ENCODE results near the gene MAP3K13.

DNA sequence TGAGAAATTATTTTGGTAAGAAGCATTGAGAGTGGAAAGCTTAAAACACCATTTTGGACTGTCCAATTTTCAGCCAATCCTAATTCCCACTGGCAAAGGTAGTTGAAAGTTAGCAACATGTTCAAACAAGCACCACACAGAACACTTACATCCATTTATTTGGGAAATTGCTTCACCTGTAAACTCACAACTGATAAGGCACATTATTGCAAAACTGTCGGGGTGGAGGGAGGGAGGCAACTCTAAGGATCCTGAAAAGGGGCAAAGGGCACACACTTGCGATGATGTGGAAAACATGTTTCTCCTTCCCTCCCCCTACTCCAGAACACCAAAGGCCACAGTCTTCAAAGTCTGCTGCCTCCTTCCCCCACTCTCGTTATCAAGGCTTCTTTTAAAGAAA is 126.5 kb downstream of the MAP3K13 start:
- TF ChIP-seq, protein P1, sequence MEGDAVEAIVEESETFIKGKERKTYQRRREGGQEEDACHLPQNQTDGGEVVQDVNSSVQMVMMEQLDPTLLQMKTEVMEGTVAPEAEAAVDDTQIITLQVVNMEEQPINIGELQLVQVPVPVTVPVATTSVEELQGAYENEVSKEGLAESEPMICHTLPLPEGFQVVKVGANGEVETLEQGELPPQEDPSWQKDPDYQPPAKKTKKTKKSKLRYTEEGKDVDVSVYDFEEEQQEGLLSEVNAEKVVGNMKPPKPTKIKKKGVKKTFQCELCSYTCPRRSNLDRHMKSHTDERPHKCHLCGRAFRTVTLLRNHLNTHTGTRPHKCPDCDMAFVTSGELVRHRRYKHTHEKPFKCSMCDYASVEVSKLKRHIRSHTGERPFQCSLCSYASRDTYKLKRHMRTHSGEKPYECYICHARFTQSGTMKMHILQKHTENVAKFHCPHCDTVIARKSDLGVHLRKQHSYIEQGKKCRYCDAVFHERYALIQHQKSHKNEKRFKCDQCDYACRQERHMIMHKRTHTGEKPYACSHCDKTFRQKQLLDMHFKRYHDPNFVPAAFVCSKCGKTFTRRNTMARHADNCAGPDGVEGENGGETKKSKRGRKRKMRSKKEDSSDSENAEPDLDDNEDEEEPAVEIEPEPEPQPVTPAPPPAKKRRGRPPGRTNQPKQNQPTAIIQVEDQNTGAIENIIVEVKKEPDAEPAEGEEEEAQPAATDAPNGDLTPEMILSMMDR (IDR thresholded peaks at IDR 0.05), result no peak
- TF ChIP-seq NFYB (CRISPR knock-in tag; conservative IDR thresholded peaks at IDR 0.05; ENCODE audit: low read depth) (no peak), ZNF671 (CRISPR knock-in tag; IDR thresholded peaks at IDR 0.05) (no peak), JUN (CRISPR knock-in tag; IDR thresholded peaks at IDR 0.05) (no peak)
- TF ChIP-seq, protein P2, sequence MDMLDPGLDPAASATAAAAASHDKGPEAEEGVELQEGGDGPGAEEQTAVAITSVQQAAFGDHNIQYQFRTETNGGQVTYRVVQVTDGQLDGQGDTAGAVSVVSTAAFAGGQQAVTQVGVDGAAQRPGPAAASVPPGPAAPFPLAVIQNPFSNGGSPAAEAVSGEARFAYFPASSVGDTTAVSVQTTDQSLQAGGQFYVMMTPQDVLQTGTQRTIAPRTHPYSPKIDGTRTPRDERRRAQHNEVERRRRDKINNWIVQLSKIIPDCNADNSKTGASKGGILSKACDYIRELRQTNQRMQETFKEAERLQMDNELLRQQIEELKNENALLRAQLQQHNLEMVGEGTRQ (CRISPR knock-in tag; IDR thresholded peaks at IDR 0.05), result no peak
- TF ChIP-seq, protein P3, sequence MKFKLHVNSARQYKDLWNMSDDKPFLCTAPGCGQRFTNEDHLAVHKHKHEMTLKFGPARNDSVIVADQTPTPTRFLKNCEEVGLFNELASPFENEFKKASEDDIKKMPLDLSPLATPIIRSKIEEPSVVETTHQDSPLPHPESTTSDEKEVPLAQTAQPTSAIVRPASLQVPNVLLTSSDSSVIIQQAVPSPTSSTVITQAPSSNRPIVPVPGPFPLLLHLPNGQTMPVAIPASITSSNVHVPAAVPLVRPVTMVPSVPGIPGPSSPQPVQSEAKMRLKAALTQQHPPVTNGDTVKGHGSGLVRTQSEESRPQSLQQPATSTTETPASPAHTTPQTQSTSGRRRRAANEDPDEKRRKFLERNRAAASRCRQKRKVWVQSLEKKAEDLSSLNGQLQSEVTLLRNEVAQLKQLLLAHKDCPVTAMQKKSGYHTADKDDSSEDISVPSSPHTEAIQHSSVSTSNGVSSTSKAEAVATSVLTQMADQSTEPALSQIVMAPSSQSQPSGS (CRISPR knock-in tag; IDR thresholded peaks at IDR 0.05; ENCODE audit: borderline replicate concordance, low read depth), result no peak
- TF ChIP-seq, protein P4, sequence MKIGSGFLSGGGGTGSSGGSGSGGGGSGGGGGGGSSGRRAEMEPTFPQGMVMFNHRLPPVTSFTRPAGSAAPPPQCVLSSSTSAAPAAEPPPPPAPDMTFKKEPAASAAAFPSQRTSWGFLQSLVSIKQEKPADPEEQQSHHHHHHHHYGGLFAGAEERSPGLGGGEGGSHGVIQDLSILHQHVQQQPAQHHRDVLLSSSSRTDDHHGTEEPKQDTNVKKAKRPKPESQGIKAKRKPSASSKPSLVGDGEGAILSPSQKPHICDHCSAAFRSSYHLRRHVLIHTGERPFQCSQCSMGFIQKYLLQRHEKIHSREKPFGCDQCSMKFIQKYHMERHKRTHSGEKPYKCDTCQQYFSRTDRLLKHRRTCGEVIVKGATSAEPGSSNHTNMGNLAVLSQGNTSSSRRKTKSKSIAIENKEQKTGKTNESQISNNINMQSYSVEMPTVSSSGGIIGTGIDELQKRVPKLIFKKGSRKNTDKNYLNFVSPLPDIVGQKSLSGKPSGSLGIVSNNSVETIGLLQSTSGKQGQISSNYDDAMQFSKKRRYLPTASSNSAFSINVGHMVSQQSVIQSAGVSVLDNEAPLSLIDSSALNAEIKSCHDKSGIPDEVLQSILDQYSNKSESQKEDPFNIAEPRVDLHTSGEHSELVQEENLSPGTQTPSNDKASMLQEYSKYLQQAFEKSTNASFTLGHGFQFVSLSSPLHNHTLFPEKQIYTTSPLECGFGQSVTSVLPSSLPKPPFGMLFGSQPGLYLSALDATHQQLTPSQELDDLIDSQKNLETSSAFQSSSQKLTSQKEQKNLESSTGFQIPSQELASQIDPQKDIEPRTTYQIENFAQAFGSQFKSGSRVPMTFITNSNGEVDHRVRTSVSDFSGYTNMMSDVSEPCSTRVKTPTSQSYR (CRISPR knock-in tag; IDR thresholded peaks at IDR 0.05), result no peak
- TF ChIP-seq, protein P5, sequence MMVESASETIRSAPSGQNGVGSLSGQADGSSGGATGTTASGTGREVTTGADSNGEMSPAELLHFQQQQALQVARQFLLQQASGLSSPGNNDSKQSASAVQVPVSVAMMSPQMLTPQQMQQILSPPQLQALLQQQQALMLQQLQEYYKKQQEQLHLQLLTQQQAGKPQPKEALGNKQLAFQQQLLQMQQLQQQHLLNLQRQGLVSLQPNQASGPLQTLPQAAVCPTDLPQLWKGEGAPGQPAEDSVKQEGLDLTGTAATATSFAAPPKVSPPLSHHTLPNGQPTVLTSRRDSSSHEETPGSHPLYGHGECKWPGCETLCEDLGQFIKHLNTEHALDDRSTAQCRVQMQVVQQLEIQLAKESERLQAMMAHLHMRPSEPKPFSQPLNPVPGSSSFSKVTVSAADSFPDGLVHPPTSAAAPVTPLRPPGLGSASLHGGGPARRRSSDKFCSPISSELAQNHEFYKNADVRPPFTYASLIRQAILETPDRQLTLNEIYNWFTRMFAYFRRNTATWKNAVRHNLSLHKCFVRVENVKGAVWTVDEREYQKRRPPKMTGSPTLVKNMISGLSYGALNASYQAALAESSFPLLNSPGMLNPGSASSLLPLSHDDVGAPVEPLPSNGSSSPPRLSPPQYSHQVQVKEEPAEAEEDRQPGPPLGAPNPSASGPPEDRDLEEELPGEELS (CRISPR knock-in tag; IDR thresholded peaks at IDR 0.05), result no peak

All from WTC11 (cell line).